Transverse colon (tissue), 4 donors: ENCODE measurements around the gene KIDINS220. TPM values are rescaled to one million over a fixed set of nuclear protein-coding genes. Genes with fewer than 3 reads are reported as not detected.

Experiments used
- DNase-seq: peaks from one replicate; pipeline ENCODE4 v3.0.0-alpha.2; 2019
- H3K27ac ChIP-seq, 4 donors: fragments of 200-600 bp; sonication (generic); 2 replicates each; pipeline ENCODE4 v1.5.1; 2016 to 2018; ENCODE audit warnings: inconsistent platforms in 4 of 4
- H3K27me3 ChIP-seq: fragments of 200-600 bp; sonication (generic); 2 replicates; pipeline ENCODE4 v1.5.1; 2017; ENCODE audit warnings: inconsistent platforms
- H3K36me3 ChIP-seq, 4 donors: fragments of 200-600 bp; sonication (generic); 2 replicates each; pipeline ENCODE4 v1.5.1; 2017 to 2019; ENCODE audit warnings: inconsistent platforms in 4 of 4
- H3K4me1 ChIP-seq, 4 donors: fragments of 200-600 bp; sonication (generic); 2 replicates each; pipeline ENCODE4 v1.5.1; 2017 to 2020; ENCODE audit warnings: inconsistent platforms in 4 of 4
- H3K4me3 ChIP-seq, 4 donors: fragments of 200-600 bp; sonication (generic); 1 replicate in 1 of 4; 2 replicates in 3 of 4; pipeline versions ENCODE4 v1.5.1 to v1.6.1; 2017 to 2019; ENCODE audit warnings: inconsistent platforms in 4 of 4
- H3K9me3 ChIP-seq, 2 donors: fragments of 200-600 bp; sonication (generic); 2 replicates each; pipeline ENCODE4 v1.5.1; 2017 to 2019; ENCODE audit warnings: inconsistent platforms in 2 of 2
- EP300 ChIP-seq: sonication (generic); formaldehyde crosslinking; IDR thresholded peaks from one replicate; pipeline ENCODE4 v1.6.1; 2017; ENCODE audit warnings: antibody characterized with exemption, low read depth
- POLR2A ChIP-seq: fragments of 450-650 bp; IDR thresholded peaks from one replicate; pipeline ENCODE4 v1.6.1; 2016; ENCODE audit warnings: antibody characterized with exemption, mild to moderate bottlenecking, moderate library complexity
- POLR2AphosphoS5 ChIP-seq, 3 donors: sonication (generic); formaldehyde crosslinking; IDR thresholded peaks; one replicate each; pipeline ENCODE4 v1.6.1; 2016; ENCODE audit warnings: antibody characterized with exemption in 3 of 3
- WGBS, 2 donors: methylation state at CpG; one replicate each; pipeline ENCODE4 v1.1.5; 2018; ENCODE audit warnings: low coverage in 1 of 2; 5-methylcytosine and 5-hydroxymethylcytosine counted together
- in situ Hi-C, 4 donors: fragments of 200-750 bp; cut with MboI; loops; one replicate each; pipeline versions ENCODE4 v1.15.0 to v1.15.1; 2017; ENCODE audit warnings: low sequenced_read_pairs in 3 of 4, low pct_ligation_motif_present in 1 of 4, low pct_unique_long_range_greater_than_20kb in 1 of 4
- intact Hi-C: fragments of 100-400 bp; cut with DNase I; formaldehyde crosslinking; loops from one replicate; pipeline ENCODE4 v1.15.1; 2023; ENCODE audit warnings: low total_unique reads
- total RNA-seq, 4 donors: library from RNA; depleted of rRNA; stranded (reverse); fragments of >200 nt; gene quantifications; one replicate each; pipeline ENCODE4 v1.1.0, GENCODE V29; 2016
- TF ChIP-seq, protein P1 (sequence below), 5 experiments: fragments of 200-600 bp in 3 of 5; fragments of 450-650 bp in 2 of 5; sonication (generic) in 3 of 5; IDR thresholded peaks; 1 replicate in 2 of 5; 2 replicates in 3 of 5; pipeline ENCODE4 v1.5.1; 2016 to 2017; ENCODE audit warnings: antibody characterized with exemption in 5 of 5, inconsistent platforms in 3 of 5, mild to moderate bottlenecking in 2 of 5, moderate library complexity in 1 of 5

KIDINS220 gene
- total RNA-seq, 4 donors from 2014 or later = 79.3 to 110 (median 85.9) TPM

DNA sequence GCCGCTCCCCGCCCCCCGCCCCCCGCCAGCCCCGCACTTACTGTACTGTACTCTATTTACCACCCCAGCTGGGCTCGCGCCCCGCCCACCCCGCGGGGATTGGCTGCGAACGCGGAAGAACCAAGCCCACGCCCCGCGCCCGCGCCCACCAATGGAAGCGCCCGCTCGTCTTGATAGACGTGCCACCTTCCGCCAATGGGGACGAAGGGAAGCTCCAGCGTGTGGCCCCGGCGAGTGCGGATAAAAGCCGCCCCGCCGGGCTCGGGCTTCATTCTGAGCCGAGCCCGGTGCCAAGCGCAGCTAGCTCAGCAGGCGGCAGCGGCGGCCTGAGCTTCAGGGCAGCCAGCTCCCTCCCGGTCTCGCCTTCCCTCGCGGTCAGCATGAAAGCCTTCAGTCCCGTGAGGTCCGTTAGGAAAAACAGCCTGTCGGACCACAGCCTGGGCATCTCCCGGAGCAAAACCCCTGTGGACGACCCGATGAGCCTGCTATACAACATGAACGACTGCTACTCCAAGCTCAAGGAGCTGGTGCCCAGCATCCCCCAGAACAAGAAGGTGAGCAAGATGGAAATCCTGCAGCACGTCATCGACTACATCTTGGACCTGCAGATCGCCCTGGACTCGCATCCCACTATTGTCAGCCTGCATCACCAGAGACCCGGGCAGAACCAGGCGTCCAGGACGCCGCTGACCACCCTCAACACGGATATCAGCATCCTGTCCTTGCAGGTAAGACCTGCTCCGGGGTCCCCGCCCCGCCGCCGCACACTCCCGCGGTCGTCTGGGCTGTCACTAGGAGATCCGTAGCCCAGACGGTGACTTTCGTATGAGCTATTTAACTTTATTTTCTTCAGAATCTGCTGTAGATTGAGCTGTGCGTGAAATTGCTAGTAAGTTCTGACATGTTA lies 155.4 kb downstream of the KIDINS220 start, which contains the start of gene ID2:
TSS of gene ID2 (plus strand) at position 271 of the 907 bp plus-strand sequence. CDS start at position 381, 110 bp downstream.
- Histone ChIP-seq H3K4me3 (peak within 1 kb of the TSS; percentile 53 to 88 (median 74)), H3K4me1 (peaks cover 13 to 45% (median 37%) of the 10 kb centered on the region in 4 donors), H3K27ac (peak within 1 kb of the TSS; percentile 93 to 100 (median 96)), H3K36me3 (no peaks in the 10 kb centered on the region), H3K9me3 (no peaks in the 10 kb centered on the region), H3K27me3 (no peaks in the 10 kb centered on the region)
- no peak for TF ChIP-seq EP300
- TF ChIP-seq POLR2AphosphoS5 (IDR thresholded peaks at IDR 0.05) = peak; percentile 100
- peak; percentile 100 for TF ChIP-seq POLR2A
- TF ChIP-seq, protein P1, sequence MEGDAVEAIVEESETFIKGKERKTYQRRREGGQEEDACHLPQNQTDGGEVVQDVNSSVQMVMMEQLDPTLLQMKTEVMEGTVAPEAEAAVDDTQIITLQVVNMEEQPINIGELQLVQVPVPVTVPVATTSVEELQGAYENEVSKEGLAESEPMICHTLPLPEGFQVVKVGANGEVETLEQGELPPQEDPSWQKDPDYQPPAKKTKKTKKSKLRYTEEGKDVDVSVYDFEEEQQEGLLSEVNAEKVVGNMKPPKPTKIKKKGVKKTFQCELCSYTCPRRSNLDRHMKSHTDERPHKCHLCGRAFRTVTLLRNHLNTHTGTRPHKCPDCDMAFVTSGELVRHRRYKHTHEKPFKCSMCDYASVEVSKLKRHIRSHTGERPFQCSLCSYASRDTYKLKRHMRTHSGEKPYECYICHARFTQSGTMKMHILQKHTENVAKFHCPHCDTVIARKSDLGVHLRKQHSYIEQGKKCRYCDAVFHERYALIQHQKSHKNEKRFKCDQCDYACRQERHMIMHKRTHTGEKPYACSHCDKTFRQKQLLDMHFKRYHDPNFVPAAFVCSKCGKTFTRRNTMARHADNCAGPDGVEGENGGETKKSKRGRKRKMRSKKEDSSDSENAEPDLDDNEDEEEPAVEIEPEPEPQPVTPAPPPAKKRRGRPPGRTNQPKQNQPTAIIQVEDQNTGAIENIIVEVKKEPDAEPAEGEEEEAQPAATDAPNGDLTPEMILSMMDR (IDR thresholded peaks at IDR 0.05) = no peak
- 0 to 1% methylated on average over 3 to 55 of the region's 70 CpGs for WGBS, 2 donors
- in situ Hi-C loops (loop anchor here in 2 of 4 donors (10.0 kb wide), 1 partner anchor 1257 kb away; no protein-coding TSS in a partner anchor), intact Hi-C loops (loop anchor here (10.0 kb wide), 1 partner anchor 1477 kb away; no protein-coding TSS in a partner anchor)
- peak; percentile 99 for DNase-seq

DNA sequence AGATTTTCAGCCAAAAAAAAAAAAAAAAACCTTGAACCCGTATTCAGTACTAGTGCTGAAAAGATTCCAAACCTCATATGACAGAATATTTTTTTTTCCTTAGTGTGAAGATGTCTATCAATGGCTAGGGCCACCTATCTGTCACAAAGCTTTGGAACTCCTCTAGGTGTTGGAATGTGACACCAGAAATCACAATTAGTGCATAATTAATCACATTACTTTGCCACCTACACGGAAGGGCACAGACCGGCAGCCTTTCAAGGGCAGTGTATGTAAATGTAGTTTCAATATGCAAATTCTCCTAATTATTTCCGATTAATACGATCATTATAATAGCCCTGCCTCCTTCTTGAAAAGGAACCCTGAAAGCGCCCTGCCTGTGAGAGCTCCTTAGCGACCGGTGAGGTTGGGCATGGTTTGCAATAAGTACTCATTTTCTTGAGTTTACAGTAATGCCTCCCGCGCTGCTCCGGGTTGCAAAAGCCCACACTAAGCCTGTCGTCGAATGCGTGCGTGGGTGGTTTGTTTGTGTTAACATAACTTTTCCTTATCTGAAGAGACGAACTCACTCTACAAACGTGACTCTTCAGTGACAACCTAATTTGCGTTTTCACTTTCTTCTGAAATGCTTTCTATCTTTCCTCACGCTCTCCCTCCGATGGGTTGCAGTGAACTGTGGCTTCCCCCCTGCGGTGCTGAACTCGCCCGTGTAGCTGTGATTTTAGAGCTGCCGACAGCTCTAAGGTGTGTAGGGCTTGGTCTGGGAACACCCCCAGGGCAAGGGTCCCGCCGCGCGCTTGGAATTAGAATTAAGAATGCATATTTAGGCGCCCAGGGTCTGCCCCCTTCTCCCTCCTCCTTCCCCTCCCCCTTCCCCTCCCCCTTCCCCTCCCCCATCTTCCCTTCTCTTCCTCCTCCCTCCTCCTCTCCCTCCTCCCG lies 156.3 kb downstream of the KIDINS220 start:
- peak overlapping the region; percentile 93 to 100 (median 96) for H3K27ac ChIP-seq
- H3K4me3 ChIP-seq = peak overlapping the region; percentile 48 to 66 (median 55)
- in situ Hi-C loops (loop anchor here in 2 of 4 donors (10.0 kb wide), 1 partner anchor 1256 kb away; no protein-coding TSS in a partner anchor), intact Hi-C loops (loop anchor here (10.0 kb wide), 1 partner anchor 1476 kb away; no protein-coding TSS in a partner anchor)
- 1% methylated on average over 15 to 29 of the region's 30 CpGs for WGBS, 2 donors
- H3K9me3 ChIP-seq = no peaks in the 10 kb centered on the region
- H3K36me3 ChIP-seq = no peaks in the 10 kb centered on the region
- peak; percentile 18 to 67 (median 59) for TF ChIP-seq POLR2AphosphoS5 (IDR thresholded peaks at IDR 0.05)
- TF ChIP-seq, protein P1 (IDR thresholded peaks at IDR 0.05) = peak in 1 of 5 experiments; percentile 21
- no peak for TF ChIP-seq EP300
- TF ChIP-seq POLR2A = peak; percentile 61
- H3K4me1 ChIP-seq = peaks cover 16 to 54% (median 43%) of the 10 kb centered on the region in 4 donors
- peaks cover 3% of the 10 kb centered on the region for H3K27me3 ChIP-seq
- DNase-seq = peak; percentile 69

DNA sequence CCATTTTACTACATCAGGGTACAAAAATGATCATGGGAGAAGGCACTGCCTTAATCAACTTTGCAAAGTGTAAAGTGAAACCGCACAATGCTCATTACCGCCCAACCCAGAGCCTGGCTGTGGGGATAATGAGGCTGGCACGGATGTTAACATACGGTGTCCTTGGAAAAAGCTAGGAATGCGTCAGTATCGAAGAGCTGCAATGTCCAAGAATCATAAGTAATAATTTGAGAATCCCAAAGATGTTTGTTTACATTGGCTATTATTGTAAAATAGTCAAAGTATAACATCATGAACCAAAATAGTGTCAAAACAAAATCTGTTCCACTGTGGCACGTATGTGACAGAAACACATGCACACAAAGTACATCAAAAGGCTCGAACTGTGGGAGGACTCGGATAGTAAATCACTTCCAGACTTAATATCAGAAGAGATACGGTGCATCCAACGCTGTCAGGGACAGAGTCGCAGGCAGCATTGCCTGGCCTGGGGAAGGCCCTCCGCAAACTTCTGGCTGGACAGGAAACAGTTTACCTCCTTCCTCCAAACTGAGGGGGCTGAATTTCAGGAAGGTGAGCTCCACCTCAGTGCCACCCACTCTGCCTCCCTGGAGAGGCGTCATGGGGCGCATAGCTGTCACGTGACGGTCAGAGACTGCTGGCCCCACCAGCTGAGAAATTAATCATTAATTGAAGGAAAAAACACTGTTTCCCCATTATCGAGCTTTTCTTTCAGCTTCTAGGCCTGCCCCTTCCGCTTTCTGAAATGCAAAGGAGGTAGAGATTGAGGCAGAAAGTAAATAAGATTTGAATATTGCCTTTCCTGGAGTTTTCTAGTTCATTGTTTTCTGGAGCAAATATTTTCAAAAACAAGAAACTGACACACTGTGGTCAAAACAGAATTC lies 157.3 kb downstream of the KIDINS220 start:
- Histone ChIP-seq H3K4me1 (peaks cover 19 to 48% (median 42%) of the 10 kb centered on the region in 4 donors), H3K4me3 (peak overlapping the region; percentile 33 to 66 (median 62)), H3K36me3 (no peaks in the 10 kb centered on the region), H3K27me3 (peaks cover 5% of the 10 kb centered on the region), H3K27ac (peak overlapping the region; percentile 93 to 100 (median 96)), H3K9me3 (peaks cover 0 to under 1% of the 10 kb centered on the region in 2 donors)
- in situ Hi-C loops = loop anchor here in 2 of 4 donors (10.0 kb wide), 1 partner anchor 1255 kb away; no protein-coding TSS in a partner anchor
- 22 to 24% methylated on average over 13 to 18 of the region's 19 CpGs for WGBS, 2 donors
- intact Hi-C loops = loop anchor here (5.0 to 10.0 kb wide), 2 partner anchors 528 to 1475 kb away; no protein-coding TSS in a partner anchor
- TF ChIP-seq POLR2AphosphoS5 (IDR thresholded peaks at IDR 0.05) (peak; percentile 67 to 82 (median 71)), POLR2A (peak; percentile 79), EP300 (no peak)
- TF ChIP-seq, protein P1 (IDR thresholded peaks at IDR 0.05) = no peak
- DNase-seq = peak; percentile 70
